Fibroblast of lung (primary cell): ENCODE measurements around the gene FXYD6. TPM values are rescaled to one million over a fixed set of nuclear protein-coding genes. Genes with fewer than 3 reads are reported as not detected.

Experiments used
- DNase-seq, 2 donors: peaks; one replicate each; pipeline versions ENCODE4 v3.0.0 to v3.0.0-alpha.2; 2010; ENCODE audit warnings: low read depth in 2 of 2
- H2AFZ ChIP-seq: 2 replicates; pipeline ENCODE4 v1.5.1; 2012; ENCODE audit warnings: low read length, control low read depth, inconsistent platforms
- H3K27ac ChIP-seq: 2 replicates; pipeline ENCODE4 v1.5.1; 2011; ENCODE audit warnings: low read length, control low read depth; ENCODE audit not compliant: insufficient read depth
- H3K27me3 ChIP-seq: 2 replicates; pipeline ENCODE4 v1.5.1; 2011; ENCODE audit warnings: mild to moderate bottlenecking, low read length; ENCODE audit not compliant: control insufficient read depth, insufficient read depth
- H3K36me3 ChIP-seq: 2 replicates; pipeline ENCODE4 v1.5.1; 2011; ENCODE audit warnings: low read length; ENCODE audit not compliant: control insufficient read depth, insufficient read depth
- H3K4me1 ChIP-seq: 2 replicates; pipeline ENCODE4 v1.5.1; 2011; ENCODE audit warnings: low read length; ENCODE audit not compliant: control insufficient read depth, insufficient read depth; ENCODE audit errors: extremely low read depth
- H3K4me2 ChIP-seq: 2 replicates; pipeline ENCODE4 v1.5.1; 2011; ENCODE audit warnings: low read length, control low read depth; ENCODE audit not compliant: insufficient read depth; ENCODE audit errors: extremely low read depth
- H3K4me3 ChIP-seq, 4 experiments: fragments of 200-600 bp in 1 of 4; sonication (generic) in 1 of 4; replicated peaks in 1 of 4; 2 replicates each; pipeline ENCODE4 v1.5.1; 2011 to 2016; ENCODE audit warnings: low read length in 4 of 4, low read depth in 3 of 4, mild to moderate bottlenecking in 3 of 4, control low read depth in 2 of 4, inconsistent platforms in 1 of 4, mixed read lengths in 1 of 4; ENCODE audit not compliant: insufficient read depth in 1 of 4; ENCODE audit errors: control extremely low read depth in 1 of 4
- H3K79me2 ChIP-seq: 2 replicates; pipeline ENCODE4 v1.5.1; 2012; ENCODE audit warnings: mild to moderate bottlenecking, low read length, inconsistent platforms; ENCODE audit not compliant: control insufficient read depth, insufficient read depth
- H3K9ac ChIP-seq: 2 replicates; pipeline ENCODE4 v1.5.1; 2011; ENCODE audit warnings: mild to moderate bottlenecking, low read length, control low read depth; ENCODE audit not compliant: insufficient read depth
- H3K9me3 ChIP-seq: 2 replicates; pipeline ENCODE4 v1.5.1; 2012; ENCODE audit warnings: low read depth, low read length; ENCODE audit not compliant: control insufficient read depth, insufficient read depth
- H4K20me1 ChIP-seq: 2 replicates; pipeline ENCODE4 v1.5.1; 2011; ENCODE audit warnings: low read length; ENCODE audit not compliant: control insufficient read depth, insufficient read depth; ENCODE audit errors: extremely low read depth
- EZH2 ChIP-seq: IDR thresholded peaks from 2 replicates; pipeline ENCODE4 v1.5.1; 2012; ENCODE audit warnings: low read length, control low read depth, mild to moderate bottlenecking; ENCODE audit errors: missing control alignments
- polyA plus RNA-seq, 2 donors: library from polyadenylated mRNA; depleted of rRNA in 1 of 2; stranded (reverse) in 1 of 2; unstranded in 1 of 2; fragments of >200 nt; gene quantifications; 2 replicates each; pipeline ENCODE4 v1.2.1, GENCODE V29; 2011 to 2012; ENCODE audit warnings: missing spikeins in 1 of 2
- total RNA-seq: library from RNA; depleted of rRNA; stranded (reverse); fragments of >200 nt; gene quantifications from 2 replicates; pipeline ENCODE4 v1.2.1, GENCODE V29; 2014
- TF ChIP-seq, protein P1 (sequence below), 2 donors: IDR thresholded peaks in 1 of 2; conservative IDR thresholded peaks in 1 of 2; 1 replicate in 1 of 2; 2 replicates in 1 of 2; pipeline ENCODE4 v1.5.1; 2011 to 2012; ENCODE audit warnings: low read length in 2 of 2, control low read depth in 1 of 2, inconsistent platforms in 1 of 2, low read depth in 1 of 2, mild to moderate bottlenecking in 1 of 2

FXYD6 gene
- total and polyA plus RNA-seq, 2 donors (not counting 1 experiment from before 2014, with no cell fraction given): 0.43 to 5.1 TPM

DNA sequence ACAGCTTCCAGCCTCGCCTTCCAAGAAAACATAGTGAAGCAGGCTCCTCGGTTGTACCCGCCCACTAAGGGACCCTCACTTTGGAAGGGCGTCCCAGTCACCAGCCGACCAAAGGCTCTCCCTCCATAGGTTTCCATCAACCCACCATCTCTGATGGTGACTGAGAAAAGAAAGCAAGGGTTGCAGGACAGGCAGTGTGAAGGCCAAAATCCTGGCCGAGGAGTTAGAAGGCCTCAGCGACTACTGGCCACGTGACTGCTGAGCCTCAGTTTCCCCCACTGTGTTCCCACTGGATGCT, 2.7 kb downstream of the FXYD6 start:
- no peak overlapping the region for H2AFZ ChIP-seq
- no peaks in the 10 kb centered on the region for H3K79me2 ChIP-seq
- no peak for DNase-seq
- no peaks in the 10 kb centered on the region for H3K9me3 ChIP-seq
- TF ChIP-seq EZH2: peak; percentile 2
- TF ChIP-seq, protein P1, sequence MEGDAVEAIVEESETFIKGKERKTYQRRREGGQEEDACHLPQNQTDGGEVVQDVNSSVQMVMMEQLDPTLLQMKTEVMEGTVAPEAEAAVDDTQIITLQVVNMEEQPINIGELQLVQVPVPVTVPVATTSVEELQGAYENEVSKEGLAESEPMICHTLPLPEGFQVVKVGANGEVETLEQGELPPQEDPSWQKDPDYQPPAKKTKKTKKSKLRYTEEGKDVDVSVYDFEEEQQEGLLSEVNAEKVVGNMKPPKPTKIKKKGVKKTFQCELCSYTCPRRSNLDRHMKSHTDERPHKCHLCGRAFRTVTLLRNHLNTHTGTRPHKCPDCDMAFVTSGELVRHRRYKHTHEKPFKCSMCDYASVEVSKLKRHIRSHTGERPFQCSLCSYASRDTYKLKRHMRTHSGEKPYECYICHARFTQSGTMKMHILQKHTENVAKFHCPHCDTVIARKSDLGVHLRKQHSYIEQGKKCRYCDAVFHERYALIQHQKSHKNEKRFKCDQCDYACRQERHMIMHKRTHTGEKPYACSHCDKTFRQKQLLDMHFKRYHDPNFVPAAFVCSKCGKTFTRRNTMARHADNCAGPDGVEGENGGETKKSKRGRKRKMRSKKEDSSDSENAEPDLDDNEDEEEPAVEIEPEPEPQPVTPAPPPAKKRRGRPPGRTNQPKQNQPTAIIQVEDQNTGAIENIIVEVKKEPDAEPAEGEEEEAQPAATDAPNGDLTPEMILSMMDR (conservative IDR thresholded peaks at IDR 0.05 in 1 of 2, IDR thresholded peaks at IDR 0.05 in 1 of 2; ENCODE audit: low read depth in 1 of 2, low read length in 2 of 2): no peak
- H3K36me3 ChIP-seq: no peaks in the 10 kb centered on the region
- H3K4me3 ChIP-seq: no peak overlapping the region
- no peak overlapping the region for H3K4me2 ChIP-seq
- H4K20me1 ChIP-seq: no peaks in the 10 kb centered on the region
- peaks cover 34% of the 10 kb centered on the region for H3K27me3 ChIP-seq
- H3K9ac ChIP-seq: no peak overlapping the region
- no peaks in the 10 kb centered on the region for H3K4me1 ChIP-seq
- H3K27ac ChIP-seq: no peak overlapping the region

DNA sequence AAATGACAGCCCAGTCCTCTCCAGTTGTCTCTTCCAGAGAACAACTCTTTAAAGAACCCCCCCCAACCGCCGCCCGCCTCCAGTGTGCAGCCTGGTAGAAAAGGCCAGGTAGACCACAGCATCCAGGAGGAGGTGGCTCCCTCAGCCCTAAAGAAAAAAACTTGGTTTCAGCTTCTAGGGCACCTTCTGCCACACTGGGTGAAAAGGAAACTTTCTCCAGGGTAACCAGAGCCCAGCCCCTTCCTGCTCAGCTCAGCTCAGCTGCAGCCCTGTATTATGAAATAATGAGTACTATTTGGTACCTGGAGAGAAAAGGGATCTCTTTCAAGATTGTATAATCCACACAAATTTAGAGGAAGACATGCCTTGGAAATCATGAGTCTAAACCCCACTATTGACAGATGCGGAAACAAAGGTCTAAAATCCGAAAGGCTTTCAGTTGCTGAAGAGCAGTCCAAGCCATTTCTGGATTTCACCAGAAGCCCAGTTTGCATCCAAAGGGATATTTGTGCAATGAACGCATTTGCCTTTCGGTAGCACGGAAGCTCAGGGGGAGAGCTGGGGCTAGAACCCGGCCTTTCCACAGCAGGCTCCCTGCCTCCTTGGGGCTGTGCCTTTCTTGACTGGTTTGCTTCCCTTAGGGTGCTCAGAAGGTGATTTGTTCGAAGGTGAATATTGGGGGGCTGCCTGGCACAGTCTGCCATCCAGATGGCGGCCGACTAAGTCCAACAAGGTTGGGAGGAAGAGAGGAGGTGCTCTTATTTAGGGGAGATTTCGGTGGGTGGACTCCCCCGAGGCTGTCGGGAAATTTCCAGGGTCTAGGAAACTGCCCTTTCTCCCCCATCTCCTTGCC, 3.3 kb downstream of the FXYD6 start:
- Histone ChIP-seq H3K27ac (no peak overlapping the region), H3K4me1 (no peaks in the 10 kb centered on the region), H3K9me3 (no peaks in the 10 kb centered on the region), H3K27me3 (peaks cover 34% of the 10 kb centered on the region), H3K9ac (no peak overlapping the region), H3K4me2 (no peak overlapping the region), H2AFZ (no peak overlapping the region), H3K4me3 (no peak overlapping the region), H3K36me3 (no peaks in the 10 kb centered on the region), H3K79me2 (no peaks in the 10 kb centered on the region), H4K20me1 (no peaks in the 10 kb centered on the region)
- no peak for DNase-seq
- TF ChIP-seq, protein P1 (conservative IDR thresholded peaks at IDR 0.05 in 1 of 2, IDR thresholded peaks at IDR 0.05 in 1 of 2; ENCODE audit: low read depth in 1 of 2, low read length in 2 of 2): no peak
- TF ChIP-seq EZH2: peak; percentile 2

DNA sequence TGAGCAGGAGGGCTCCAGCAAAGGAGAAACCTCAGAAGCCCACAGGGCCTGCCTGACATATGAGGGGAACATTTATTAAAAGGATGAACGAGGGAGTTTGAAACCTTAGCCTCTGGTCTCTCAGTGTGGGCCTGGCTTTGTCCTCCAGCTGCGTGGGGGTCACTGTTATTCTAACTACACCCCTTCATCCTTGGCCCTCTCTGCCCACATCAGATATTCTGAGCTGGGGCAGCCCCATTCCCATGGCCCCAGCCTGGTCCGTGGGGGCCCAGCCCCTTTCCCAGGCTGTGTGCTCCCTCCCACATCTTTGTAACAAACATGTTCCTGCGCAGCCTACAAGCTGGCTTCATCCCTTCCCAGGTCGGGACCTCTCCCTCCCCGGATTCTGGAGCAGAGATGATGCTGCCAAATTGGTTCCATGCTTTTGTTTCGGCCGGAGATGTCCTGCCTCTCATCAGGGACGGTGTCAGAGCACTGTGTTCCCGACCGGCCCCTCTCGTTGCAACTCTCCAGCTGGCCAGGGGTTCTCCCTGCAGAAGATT, 4.0 kb downstream of the FXYD6 start:
- Histone ChIP-seq H3K36me3 (no peaks in the 10 kb centered on the region), H3K4me1 (no peaks in the 10 kb centered on the region), H3K9ac (no peak overlapping the region), H3K4me2 (no peak overlapping the region), H4K20me1 (no peaks in the 10 kb centered on the region), H3K4me3 (no peak overlapping the region), H3K27me3 (peaks cover 29% of the 10 kb centered on the region), H3K27ac (no peak overlapping the region), H3K9me3 (no peaks in the 10 kb centered on the region), H2AFZ (no peak overlapping the region), H3K79me2 (no peaks in the 10 kb centered on the region)
- TF ChIP-seq EZH2: no peak
- TF ChIP-seq, protein P1 (conservative IDR thresholded peaks at IDR 0.05 in 1 of 2, IDR thresholded peaks at IDR 0.05 in 1 of 2; ENCODE audit: low read depth in 1 of 2, low read length in 2 of 2): no peak
- no peak for DNase-seq
